ENCODE measurements around the gene PRKN. TPM values are rescaled to one million over a fixed set of nuclear protein-coding genes. Genes with fewer than 3 reads are reported as not detected.

The PRKN gene
- total RNA-seq, 1 donor from 2014 or later, result 2.8 TPM

DNA sequence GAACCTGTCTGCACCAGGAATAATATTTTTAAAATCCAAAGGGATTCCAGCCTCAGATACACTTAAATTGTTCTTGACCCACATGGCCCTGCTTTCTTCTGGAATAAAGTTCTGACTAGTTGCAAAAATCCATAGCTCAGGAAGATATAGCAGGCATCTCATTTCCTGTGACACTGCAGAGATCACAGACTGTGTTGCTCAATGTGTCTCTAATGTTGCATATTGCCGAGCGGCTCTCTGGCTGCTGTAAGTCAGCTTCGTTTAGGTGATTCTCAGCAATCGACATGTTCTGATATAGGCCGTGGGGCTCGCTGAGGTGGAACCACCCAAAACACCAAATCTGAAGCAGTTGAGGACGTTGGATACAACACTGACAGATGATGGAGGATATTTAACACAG is 955.4 kb downstream of the PRKN start:
- no peaks in the 10 kb centered on the region for H3K36me3 Mint-ChIP-seq
- no peaks in the 10 kb centered on the region for H3K9me3 ChIP-seq (ENCODE audit: low read depth)
- H3K79me2 ChIP-seq (ENCODE audit: low read depth), result no peaks in the 10 kb centered on the region
- no peak overlapping the region for H3K4me3 ChIP-seq
- no peak overlapping the region for H3K9ac ChIP-seq
- no peak overlapping the region for H2AFZ ChIP-seq (replicated peaks)
- H3K27ac ChIP-seq, result no peak overlapping the region
- peaks cover 4% of the 10 kb centered on the region for H3K27me3 Mint-ChIP-seq (ENCODE audit: insufficient read depth, low read depth)
- no peaks in the 10 kb centered on the region for H3K4me1 ChIP-seq
- H3K4me2 ChIP-seq, result no peak overlapping the region
- DNase-seq (ENCODE audit: low spot score), result no peak
- no peak overlapping the region for H3K27ac Mint-ChIP-seq
- H3K4me1 Mint-ChIP-seq, result peaks cover 5% of the 10 kb centered on the region
- no peaks in the 10 kb centered on the region for H3K27me3 ChIP-seq
- no peaks in the 10 kb centered on the region for H3F3A ChIP-seq (ENCODE audit: low read depth)
- no peak overlapping the region for H3K4me3 Mint-ChIP-seq
- H3K36me3 ChIP-seq, result no peaks in the 10 kb centered on the region
- H3K9me3 Mint-ChIP-seq, result no peaks in the 10 kb centered on the region
- H4K20me1 ChIP-seq (ENCODE audit: low read depth), result no peaks in the 10 kb centered on the region
- TF ChIP-seq EZH2 (IDR thresholded peaks at IDR 0.05), result no peak
- TF ChIP-seq, protein P1, sequence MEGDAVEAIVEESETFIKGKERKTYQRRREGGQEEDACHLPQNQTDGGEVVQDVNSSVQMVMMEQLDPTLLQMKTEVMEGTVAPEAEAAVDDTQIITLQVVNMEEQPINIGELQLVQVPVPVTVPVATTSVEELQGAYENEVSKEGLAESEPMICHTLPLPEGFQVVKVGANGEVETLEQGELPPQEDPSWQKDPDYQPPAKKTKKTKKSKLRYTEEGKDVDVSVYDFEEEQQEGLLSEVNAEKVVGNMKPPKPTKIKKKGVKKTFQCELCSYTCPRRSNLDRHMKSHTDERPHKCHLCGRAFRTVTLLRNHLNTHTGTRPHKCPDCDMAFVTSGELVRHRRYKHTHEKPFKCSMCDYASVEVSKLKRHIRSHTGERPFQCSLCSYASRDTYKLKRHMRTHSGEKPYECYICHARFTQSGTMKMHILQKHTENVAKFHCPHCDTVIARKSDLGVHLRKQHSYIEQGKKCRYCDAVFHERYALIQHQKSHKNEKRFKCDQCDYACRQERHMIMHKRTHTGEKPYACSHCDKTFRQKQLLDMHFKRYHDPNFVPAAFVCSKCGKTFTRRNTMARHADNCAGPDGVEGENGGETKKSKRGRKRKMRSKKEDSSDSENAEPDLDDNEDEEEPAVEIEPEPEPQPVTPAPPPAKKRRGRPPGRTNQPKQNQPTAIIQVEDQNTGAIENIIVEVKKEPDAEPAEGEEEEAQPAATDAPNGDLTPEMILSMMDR (IDR thresholded peaks at IDR 0.05), result no peak
- no peak for TF ChIP-seq EZH2phosphoT487 (IDR thresholded peaks at IDR 0.05)

DNA sequence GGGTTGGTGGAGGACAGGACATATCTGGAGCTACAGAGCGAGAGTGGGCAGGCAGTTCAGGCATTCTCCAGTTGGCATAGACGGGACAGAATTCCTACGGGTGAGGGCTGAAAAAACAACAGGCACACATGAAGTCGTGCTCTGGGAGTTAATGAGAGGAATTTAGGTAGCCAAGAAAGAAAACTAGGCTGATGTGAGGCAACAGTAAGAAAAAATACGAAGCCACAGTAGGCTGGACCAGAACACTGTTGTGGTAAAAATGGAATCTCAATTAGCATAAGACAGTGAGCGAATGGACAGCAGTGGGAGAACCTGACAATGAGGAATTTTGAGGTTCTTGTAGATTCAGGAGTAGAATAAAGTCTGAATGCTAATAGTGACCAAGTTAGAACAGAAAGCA is 965.6 kb downstream of the PRKN start:
- no peak overlapping the region for H3K4me2 ChIP-seq
- H3K4me3 ChIP-seq, result no peak overlapping the region
- peaks cover 4% of the 10 kb centered on the region for H3K9me3 Mint-ChIP-seq
- H3K27ac Mint-ChIP-seq, result no peak overlapping the region
- no peaks in the 10 kb centered on the region for H3K36me3 ChIP-seq
- TF ChIP-seq, protein P1 (IDR thresholded peaks at IDR 0.05), result no peak
- no peak for TF ChIP-seq EZH2 (IDR thresholded peaks at IDR 0.05)
- no peak for TF ChIP-seq EZH2phosphoT487 (IDR thresholded peaks at IDR 0.05)
- H3F3A ChIP-seq (ENCODE audit: low read depth), result no peaks in the 10 kb centered on the region
- no peak overlapping the region for H2AFZ ChIP-seq (replicated peaks)
- peaks cover 4% of the 10 kb centered on the region for H3K36me3 Mint-ChIP-seq
- no peak for DNase-seq (ENCODE audit: low spot score)
- H3K27me3 Mint-ChIP-seq (ENCODE audit: insufficient read depth, low read depth), result no peaks in the 10 kb centered on the region
- no peaks in the 10 kb centered on the region for H4K20me1 ChIP-seq (ENCODE audit: low read depth)
- no peaks in the 10 kb centered on the region for H3K4me1 Mint-ChIP-seq
- H3K27me3 ChIP-seq, result no peaks in the 10 kb centered on the region
- no peaks in the 10 kb centered on the region for H3K79me2 ChIP-seq (ENCODE audit: low read depth)
- H3K4me1 ChIP-seq, result no peaks in the 10 kb centered on the region
- no peaks in the 10 kb centered on the region for H3K9me3 ChIP-seq (ENCODE audit: low read depth)
- no peak overlapping the region for H3K27ac ChIP-seq
- no peak overlapping the region for H3K4me3 Mint-ChIP-seq
- no peak overlapping the region for H3K9ac ChIP-seq

DNA sequence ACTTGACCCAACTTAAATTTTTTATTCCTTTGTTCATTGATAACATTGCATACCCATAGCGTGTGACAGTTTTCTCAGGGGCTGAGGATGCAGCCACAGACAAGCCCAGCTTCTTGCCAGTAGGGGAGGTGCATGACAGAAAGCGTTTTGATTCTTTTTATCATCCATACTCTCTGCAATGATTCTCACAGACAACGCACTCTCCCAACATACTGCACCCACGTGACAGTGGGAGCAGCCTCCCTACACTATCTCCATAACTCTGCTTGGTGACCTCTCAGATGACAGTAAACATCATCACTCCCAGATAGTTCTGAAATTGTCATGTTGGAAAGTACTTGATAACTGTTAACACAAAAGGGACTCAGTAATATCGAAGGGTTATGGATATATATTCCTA is 972.5 kb downstream of the PRKN start:
- no peak overlapping the region for H3K4me3 Mint-ChIP-seq
- H3K4me1 ChIP-seq, result no peaks in the 10 kb centered on the region
- TF ChIP-seq, protein P1 (IDR thresholded peaks at IDR 0.05), result no peak
- TF ChIP-seq EZH2phosphoT487 (IDR thresholded peaks at IDR 0.05), result no peak
- TF ChIP-seq EZH2 (IDR thresholded peaks at IDR 0.05), result no peak
- no peak overlapping the region for H3K27ac ChIP-seq
- no peaks in the 10 kb centered on the region for H4K20me1 ChIP-seq (ENCODE audit: low read depth)
- no peaks in the 10 kb centered on the region for H3K4me1 Mint-ChIP-seq
- no peak overlapping the region for H3K4me3 ChIP-seq
- no peaks in the 10 kb centered on the region for H3K36me3 ChIP-seq
- no peaks in the 10 kb centered on the region for H3F3A ChIP-seq (ENCODE audit: low read depth)
- H3K9ac ChIP-seq, result no peak overlapping the region
- H3K36me3 Mint-ChIP-seq, result no peaks in the 10 kb centered on the region
- H3K9me3 ChIP-seq (ENCODE audit: low read depth), result no peaks in the 10 kb centered on the region
- no peak overlapping the region for H3K4me2 ChIP-seq
- H3K79me2 ChIP-seq (ENCODE audit: low read depth), result no peaks in the 10 kb centered on the region
- no peak for DNase-seq (ENCODE audit: low spot score)
- H3K9me3 Mint-ChIP-seq, result no peaks in the 10 kb centered on the region
- no peaks in the 10 kb centered on the region for H3K27me3 ChIP-seq
- no peaks in the 10 kb centered on the region for H3K27me3 Mint-ChIP-seq (ENCODE audit: insufficient read depth, low read depth)
- no peak overlapping the region for H3K27ac Mint-ChIP-seq
- H2AFZ ChIP-seq (replicated peaks), result no peak overlapping the region

All from neural progenitor cell (in vitro differentiated cells).